GM21786 (cell line): ENCODE results near the gene ACTMAP.
"Not testable (repeated sequence)": the region's sequence is repeated elsewhere in the genome, so short reads cannot be mapped to it uniquely, and the experiment has no call there.

ENCODE experiments used
- ATAC-seq: cut with Tn5 transposase; IDR thresholded peaks from one replicate; pipeline ENCODE4 v1.9.1; 2021; ENCODE audit not compliant: unreplicated experiment

The ACTMAP gene

GRCh38 chr19:40750058-40750873, at the start of gene ACTMAP:
ACTMAP (minus strand) TSS chr19:40750477; CDS start chr19:40749803, 674 bp downstream.
- peak; percentile 79 for ATAC-seq

GRCh38 chr19:40799558-40800338, 49.5 kb upstream of the ACTMAP start:
- ATAC-seq = no peak

- peak; percentile 63 for ATAC-seq
These were observed 48.6 kb upstream of the ACTMAP start, which contains the start of gene EGLN2 for GRCh38 chr19:40798683-40799557. EGLN2 (plus strand) TSS chr19:40799191; CDS start chr19:40800573, 1,382 bp downstream.

- ATAC-seq = peak; percentile 43
These were observed 47.8 kb upstream of the ACTMAP start for GRCh38 chr19:40797963-40798682.

- no peak for ATAC-seq
These were observed 47.1 kb upstream of the ACTMAP start for GRCh38 chr19:40797166-40797962.

GRCh38 chr19:40791996-40792395, 41.7 kb upstream of the ACTMAP start:
- no peak for ATAC-seq

- ATAC-seq = no peak
These were observed 41.1 kb upstream of the ACTMAP start for GRCh38 chr19:40791349-40791748.

- ATAC-seq = no peak
These were observed 36.1 kb upstream of the ACTMAP start for GRCh38 chr19:40786060-40787037.

- ATAC-seq = no peak
These were observed 35.2 kb upstream of the ACTMAP start for GRCh38 chr19:40785526-40785925.

GRCh38 chr19:40784146-40784545, 33.9 kb upstream of the ACTMAP start:
- ATAC-seq = not testable (repeated sequence)

GRCh38 chr19:40783711-40784110, 33.4 kb upstream of the ACTMAP start:
- no peak for ATAC-seq

GRCh38 chr19:40781140-40781539, 30.9 kb upstream of the ACTMAP start:
- ATAC-seq = no peak

- no peak for ATAC-seq
These were observed 30.3 kb upstream of the ACTMAP start for GRCh38 chr19:40780582-40780981.

- ATAC-seq = no peak
These were observed 28.5 kb upstream of the ACTMAP start for GRCh38 chr19:40778706-40779284.

GRCh38 chr19:40777937-40778705, 27.8 kb upstream of the ACTMAP start, which contains the start of gene RAB4B:
RAB4B (plus strand) TSS chr19:40778247; CDS start chr19:40778376, 129 bp downstream.
- ATAC-seq = peak; percentile 56

- ATAC-seq = no peak
These were observed 27.3 kb upstream of the ACTMAP start for GRCh38 chr19:40777645-40777936.

GRCh38 chr19:40776932-40777644, 26.8 kb upstream of the ACTMAP start:
- ATAC-seq = peak; percentile 60
